OCI-LY7 (cell line): ENCODE data around the gene COL16A1. TPM values are rescaled to one million over a fixed set of nuclear protein-coding genes. Genes with fewer than 3 reads are reported as not detected.

Source experiments
- BruUV-seq: library from RNA; stranded (reverse); fragments of 400-500 nt; replicated peaks from 2 replicates; lab custom pipeline; 2021; lab: Mats Ljungman, UMichigan
- CTCF ChIA-PET: fragments of 300-600 bp; sonication (Branson Sonifier 250); formaldehyde crosslinking; loops from one replicate; lab custom pipeline; 2022; ENCODE audit warnings: antibody characterized with exemption; ENCODE audit not compliant: unreplicated experiment; lab: Charles Lee
- POLR2A ChIA-PET: fragments of 300-600 bp; sonication (Branson Sonifier 250); formaldehyde crosslinking; loops from one replicate; lab custom pipeline; 2022; ENCODE audit warnings: antibody characterized with exemption; lab: Charles Lee
- DNase-seq: peaks from one replicate; pipeline ENCODE4 v3.0.0-alpha.2; 2015; ENCODE audit warnings: low spot score
- H2AFZ ChIP-seq: fragments of 200-600 bp; sonication (generic), shearing (Covaris generic); 2 replicates; pipeline ENCODE4 v1.6.1; 2014; ENCODE audit warnings: mild to moderate bottlenecking, antibody characterized with exemption, low read length, moderate library complexity
- H3K27ac ChIP-seq: fragments of 200-600 bp; sonication (generic); 2 replicates; pipeline ENCODE4 v1.5.1; 2014; ENCODE audit warnings: mixed run types, low read depth, mild to moderate bottlenecking, moderate library complexity, low read length, inconsistent platforms; ENCODE audit not compliant: poor library complexity, severe bottlenecking
- H3K36me3 ChIP-seq: fragments of 200-600 bp; sonication (generic); 2 replicates; pipeline ENCODE4 v1.6.1; 2014; ENCODE audit warnings: mild to moderate bottlenecking, antibody characterized with exemption, low read length, moderate library complexity, mixed read lengths; ENCODE audit not compliant: insufficient read depth
- H3K4me1 ChIP-seq: fragments of 200-600 bp; sonication (generic); 2 replicates; pipeline ENCODE4 v1.5.1; 2014; ENCODE audit warnings: mild to moderate bottlenecking, low read length; ENCODE audit not compliant: insufficient read depth, poor library complexity, severe bottlenecking
- H3K4me2 ChIP-seq: fragments of 200-600 bp; sonication (generic); 2 replicates; pipeline ENCODE4 v1.6.1; 2014; ENCODE audit warnings: mild to moderate bottlenecking, low read length
- H3K4me3 ChIP-seq: fragments of 200-600 bp; sonication (generic); 2 replicates; pipeline ENCODE4 v1.5.1; 2014; ENCODE audit warnings: mild to moderate bottlenecking, low read depth, low read length; ENCODE audit not compliant: poor library complexity, severe bottlenecking
- H3K79me2 ChIP-seq: fragments of 200-600 bp; sonication (generic); 2 replicates; pipeline ENCODE4 v1.6.1; 2016; ENCODE audit warnings: low read depth, mild to moderate bottlenecking, low read length, moderate library complexity, mixed read lengths; ENCODE audit not compliant: insufficient read depth
- H3K9me2 ChIP-seq: fragments of 200-600 bp; sonication (generic); 2 replicates; pipeline ENCODE4 v1.6.1; 2016; ENCODE audit warnings: mild to moderate bottlenecking, low read length, mixed read lengths; ENCODE audit not compliant: insufficient read depth
- H3K9me3 ChIP-seq: fragments of 200-600 bp; sonication (generic); 2 replicates; pipeline ENCODE4 v1.6.1; 2014; ENCODE audit warnings: mild to moderate bottlenecking, mixed run types, low read length, mixed read lengths
- H4K20me1 ChIP-seq: fragments of 200-600 bp; sonication (generic); 2 replicates; pipeline ENCODE4 v1.6.1; 2014; ENCODE audit warnings: mild to moderate bottlenecking, antibody characterized with exemption, low read length, moderate library complexity, mixed read lengths; ENCODE audit not compliant: insufficient read depth
- CTCF ChIP-seq: fragments of 200-600 bp; sonication (generic); conservative IDR thresholded peaks from 2 replicates; pipeline ENCODE4 v1.5.1; 2014; ENCODE audit warnings: mild to moderate bottlenecking, antibody characterized with exemption, low read length, moderate library complexity, mixed read lengths
- EZH2phosphoT487 ChIP-seq: fragments of 200-600 bp; sonication (generic); IDR thresholded peaks from 2 replicates; pipeline ENCODE4 v1.6.1; 2018; ENCODE audit warnings: low read depth, borderline replicate concordance, mild to moderate bottlenecking, mixed run types, antibody characterized with exemption, low read length, moderate library complexity, mixed read lengths
- intact Hi-C: fragments of 100-400 bp; cut with micrococcal nuclease; formaldehyde crosslinking; loops from one replicate; pipeline ENCODE4 v1.10.0; 2022; ENCODE audit not compliant: unreplicated experiment
- total RNA-seq, 2 experiments: library from RNA; depleted of rRNA in 1 of 2; stranded (reverse); fragments of >200 nt in 1 of 2; shearing (Covaris generic) in 1 of 2; gene quantifications; 2 replicates each; pipeline ENCODE4 v1.2.3, GENCODE V29; 2014 to 2022

Gene COL16A1
- total RNA-seq, 2 experiments from 2014 or later: not detected

- Histone ChIP-seq H3K27ac (no peak overlapping the region), H3K4me1 (peaks cover under 1% of the 10 kb centered on the region), H4K20me1 (peaks cover 7% of the 10 kb centered on the region; the same call in 1 of the 2 replicates), H3K9me2 (no peaks in the 10 kb centered on the region), H3K79me2 (peaks cover 8% of the 10 kb centered on the region; the same call in 1 of the 2 replicates), H3K4me2 (no peak overlapping the region), H3K36me3 (peaks cover 20% of the 10 kb centered on the region; the same call in 1 of the 2 replicates), H2AFZ (no peak overlapping the region), H3K9me3 (no peaks in the 10 kb centered on the region), H3K4me3 (no peak overlapping the region)
- no peak for DNase-seq
- CTCF ChIA-PET: interaction anchor here (0.9 kb wide), 1 partner anchor 26 kb away, joined by 3 read pairs; no protein-coding TSS in a partner anchor
- intact Hi-C loops: no loop called here
- TF ChIP-seq CTCF: no peak
- TF ChIP-seq EZH2phosphoT487: no peak
- BruUV-seq: no TSS peak
- POLR2A ChIA-PET: interaction anchor here (0.6 to 1.5 kb wide), 3 partner anchors 35 to 1401 kb away, joined by 3 to 5 read pairs (median 3); no protein-coding TSS in a partner anchor
Measured at GRCh38 chr1:31637915-31638673, 65.7 kb downstream of the COL16A1 start.

- H3K9me3 ChIP-seq: no peaks in the 10 kb centered on the region
- H3K9me2 ChIP-seq: no peaks in the 10 kb centered on the region
- ChIA-PET CTCF (no interaction called here), POLR2A (interaction anchor here (0.7 kb wide), 1 partner anchor 19 kb away, joined by 3 read pairs; no protein-coding TSS in a partner anchor)
- intact Hi-C loops: no loop called here
- H3K27ac ChIP-seq: no peak overlapping the region
- no TSS peak for BruUV-seq
- no peak overlapping the region for H3K4me3 ChIP-seq
- peak; percentile 35 for DNase-seq
- TF ChIP-seq CTCF (peak; percentile 77), EZH2phosphoT487 (no peak)
- H3K36me3 ChIP-seq: peaks cover 66% of the 10 kb centered on the region
- H4K20me1 ChIP-seq: no peaks in the 10 kb centered on the region
- no peaks in the 10 kb centered on the region for H3K79me2 ChIP-seq
- H3K4me2 ChIP-seq: no peak overlapping the region
- H3K4me1 ChIP-seq: no peaks in the 10 kb centered on the region
- no peak overlapping the region for H2AFZ ChIP-seq
Measured at GRCh38 chr1:31633117-31633516, 70.7 kb downstream of the COL16A1 start.

- H3K9me2 ChIP-seq: no peaks in the 10 kb centered on the region
- no TSS peak for BruUV-seq
- no peaks in the 10 kb centered on the region for H3K79me2 ChIP-seq
- H3K9me3 ChIP-seq: no peaks in the 10 kb centered on the region
- TF ChIP-seq CTCF: no peak
- no peak for TF ChIP-seq EZH2phosphoT487
- CTCF ChIA-PET: interaction anchor here (0.6 kb wide), 1 partner anchor 346 kb away, joined by 5 read pairs; no protein-coding TSS in a partner anchor
- no peak for DNase-seq
- H3K36me3 ChIP-seq: peaks cover 69% of the 10 kb centered on the region
- H2AFZ ChIP-seq: no peak overlapping the region
- no peak overlapping the region for H3K27ac ChIP-seq
- H3K4me1 ChIP-seq: no peaks in the 10 kb centered on the region
- H3K4me2 ChIP-seq: no peak overlapping the region
- no peaks in the 10 kb centered on the region for H4K20me1 ChIP-seq
- intact Hi-C loops: no loop called here
- H3K4me3 ChIP-seq: no peak overlapping the region
- POLR2A ChIA-PET: no interaction called here
Measured at GRCh38 chr1:31632649-31633048, 71.2 kb downstream of the COL16A1 start.
